PFSK-1 (cell line): ENCODE measurements around the gene EFCAB6.

ENCODE experiments used
- POLR2AphosphoS5 ChIP-seq: IDR thresholded peaks from 2 replicates; pipeline ENCODE4 v1.6.1; 2012; ENCODE audit warnings: low read depth, mild to moderate bottlenecking, control low read depth, low read length, moderate library complexity
- SIN3A ChIP-seq: IDR thresholded peaks from 2 replicates; pipeline ENCODE4 v1.6.1; 2012; ENCODE audit warnings: mild to moderate bottlenecking, low read length, moderate library complexity, borderline replicate concordance; ENCODE audit not compliant: insufficient read depth

DNA sequence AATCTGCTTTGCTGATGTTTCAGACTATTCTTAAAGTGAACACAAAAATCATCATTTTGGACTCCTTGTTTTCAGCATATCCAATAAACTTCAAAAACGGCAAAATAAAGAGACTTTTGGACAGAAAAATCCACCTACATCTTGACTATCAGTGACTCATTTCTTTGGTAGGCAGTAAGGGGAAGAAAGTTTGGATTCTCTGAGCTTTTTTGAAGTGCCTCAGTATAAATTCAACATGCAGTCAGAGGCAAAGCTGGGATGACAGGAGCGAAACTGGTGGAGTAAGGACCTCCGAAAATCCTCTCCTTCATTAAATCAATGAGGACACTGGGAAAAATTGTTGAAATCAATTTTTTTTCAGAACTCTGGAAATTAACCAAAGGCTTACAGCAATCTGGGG, 29.7 kb downstream of the EFCAB6 start:
- TF ChIP-seq SIN3A (no peak), POLR2AphosphoS5 (no peak)
